SK-N-DZ (cell line): ENCODE results near the gene LSM4.
A peak's percentile ranks its signal among the peaks of the same experiment; 100 is the strongest.

ENCODE experiments used
- DNase-seq: peaks from one replicate; pipeline ENCODE4 v3.0.0-alpha.2; 2015; ENCODE audit warnings: low spot score

The LSM4 gene

DNA sequence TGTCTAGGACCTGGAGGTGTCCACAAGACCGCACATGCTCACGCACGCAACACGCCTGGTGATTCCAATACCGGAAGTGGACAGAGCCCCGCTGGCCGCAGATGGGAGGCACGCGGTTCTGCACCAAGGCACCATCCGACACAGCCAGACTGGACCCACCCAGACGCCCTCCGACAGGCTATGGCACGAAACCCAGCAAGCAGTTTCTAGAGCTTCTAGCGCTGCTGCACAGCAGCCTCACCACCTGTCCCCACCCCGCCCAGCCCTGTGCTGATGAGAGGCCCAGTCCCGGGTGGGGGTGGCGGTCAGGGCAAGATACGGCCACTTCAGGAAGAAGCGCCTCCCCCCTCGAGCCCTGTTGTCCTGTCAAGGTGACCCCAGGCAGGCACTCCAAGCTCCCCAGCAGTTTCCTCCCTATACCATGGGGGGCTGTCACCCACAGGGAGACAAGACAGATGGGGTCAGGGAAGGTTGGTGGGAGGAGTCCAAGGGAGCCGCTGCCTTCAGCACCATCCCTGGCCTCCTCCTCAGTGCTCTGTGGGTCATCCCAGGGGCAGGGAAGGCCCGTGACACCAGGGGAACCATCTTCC lies 11.3 kb downstream of the LSM4 start:
- no peak for DNase-seq

DNA sequence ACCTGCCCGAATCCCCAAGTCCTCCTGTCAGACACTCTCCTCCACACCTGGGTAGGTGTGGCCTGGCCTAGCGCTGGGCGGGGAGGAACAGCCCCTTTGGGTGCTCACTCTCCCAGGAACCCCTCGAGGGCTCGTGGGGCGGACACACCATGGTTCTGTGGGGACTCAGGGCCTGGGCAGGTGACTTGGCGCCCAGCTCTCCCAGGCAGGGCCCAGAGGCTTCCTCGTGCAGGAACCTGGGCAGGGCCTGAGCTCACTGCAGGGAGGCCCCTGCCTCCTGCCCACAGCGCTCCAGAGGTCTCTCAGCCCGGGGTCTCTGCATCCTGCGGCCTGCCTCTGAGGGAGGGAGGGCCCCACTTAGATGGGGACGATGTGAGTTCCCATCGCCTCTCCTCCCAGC lies 11.9 kb downstream of the LSM4 start:
- no peak for DNase-seq

DNA sequence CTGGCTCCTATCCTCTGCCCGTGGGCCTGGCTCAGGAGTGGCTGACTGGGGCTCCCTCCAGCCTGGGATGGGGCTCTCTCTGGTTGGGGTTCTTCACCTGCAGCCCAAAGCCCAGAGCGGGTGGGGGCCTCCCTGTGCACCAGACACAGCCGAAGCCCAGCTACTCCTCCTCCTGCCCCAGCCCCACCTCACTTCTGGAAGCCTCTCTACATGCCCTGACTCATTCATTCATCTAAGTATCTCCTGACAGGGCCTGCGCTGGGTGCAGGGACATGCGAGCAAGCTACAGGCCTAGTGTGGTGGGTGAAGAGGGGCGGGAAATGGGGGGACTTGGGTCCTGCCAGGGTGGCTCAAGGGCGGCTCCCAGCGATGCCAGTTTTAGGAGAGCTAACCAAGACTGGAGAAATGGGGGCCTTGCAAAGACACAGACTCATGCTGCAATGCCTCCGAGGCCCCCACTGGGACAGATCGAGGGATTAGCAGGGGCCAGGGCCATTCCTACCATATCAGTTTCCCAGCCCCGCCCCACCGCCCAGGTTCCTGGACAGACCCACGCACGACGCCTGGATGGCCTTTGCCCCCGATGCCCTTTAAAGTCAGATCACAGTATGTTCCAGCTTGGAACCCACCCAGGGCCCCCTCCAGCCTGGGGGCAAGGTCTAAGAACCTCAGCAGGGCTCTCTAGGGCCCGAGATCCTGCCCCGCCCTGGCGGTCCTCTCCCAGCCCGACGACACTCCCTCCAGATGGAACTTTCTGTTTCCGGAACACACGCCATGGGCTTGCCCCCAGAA lies 12.6 kb downstream of the LSM4 start:
- no peak for DNase-seq

DNA sequence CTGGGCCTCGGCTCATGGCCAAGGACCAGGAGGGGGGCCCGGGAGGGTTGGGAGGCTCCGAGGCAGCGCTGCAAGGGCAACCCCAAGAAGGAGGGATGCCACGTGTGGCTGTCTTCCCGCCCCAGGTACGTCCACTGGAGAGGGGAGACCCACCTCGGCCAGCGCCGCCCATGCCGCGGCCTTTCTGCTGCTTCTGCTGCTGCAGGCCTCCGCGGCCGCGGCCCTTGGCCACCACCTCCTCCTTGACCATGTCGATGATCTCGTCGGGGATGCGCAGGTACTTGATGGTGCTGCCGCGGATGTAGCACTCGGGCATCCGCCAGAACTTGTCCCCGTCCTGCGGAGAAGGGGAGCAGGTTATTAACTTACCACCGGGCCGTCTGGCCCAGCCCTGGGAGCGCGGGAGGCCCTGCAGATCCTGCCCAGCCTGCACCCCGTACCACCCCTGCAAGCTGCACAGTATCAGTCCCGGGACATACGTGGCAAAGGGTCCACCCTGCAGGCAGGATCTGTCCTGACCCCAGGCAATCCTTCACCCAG lies 13.3 kb downstream of the LSM4 start:
- no peak for DNase-seq

DNA sequence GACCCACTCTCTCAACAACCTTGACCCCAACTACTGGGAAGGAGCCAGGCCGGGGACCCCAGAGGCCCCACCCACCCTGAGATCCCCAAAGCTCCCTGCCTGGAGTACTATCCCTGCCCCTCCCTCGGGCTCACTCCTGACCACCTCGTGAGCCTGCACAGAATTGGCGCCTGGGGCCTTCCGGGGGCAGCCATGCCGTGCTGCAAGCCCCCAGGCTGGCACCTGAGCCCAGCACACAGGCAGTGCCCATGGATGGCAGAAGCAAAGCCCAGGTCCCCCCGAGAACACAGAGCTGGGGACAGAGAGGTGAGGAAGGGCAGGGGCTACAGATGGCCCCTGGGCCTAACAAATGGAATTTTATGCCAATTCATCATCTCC lies 13.9 kb downstream of the LSM4 start:
- no peak for DNase-seq

DNA sequence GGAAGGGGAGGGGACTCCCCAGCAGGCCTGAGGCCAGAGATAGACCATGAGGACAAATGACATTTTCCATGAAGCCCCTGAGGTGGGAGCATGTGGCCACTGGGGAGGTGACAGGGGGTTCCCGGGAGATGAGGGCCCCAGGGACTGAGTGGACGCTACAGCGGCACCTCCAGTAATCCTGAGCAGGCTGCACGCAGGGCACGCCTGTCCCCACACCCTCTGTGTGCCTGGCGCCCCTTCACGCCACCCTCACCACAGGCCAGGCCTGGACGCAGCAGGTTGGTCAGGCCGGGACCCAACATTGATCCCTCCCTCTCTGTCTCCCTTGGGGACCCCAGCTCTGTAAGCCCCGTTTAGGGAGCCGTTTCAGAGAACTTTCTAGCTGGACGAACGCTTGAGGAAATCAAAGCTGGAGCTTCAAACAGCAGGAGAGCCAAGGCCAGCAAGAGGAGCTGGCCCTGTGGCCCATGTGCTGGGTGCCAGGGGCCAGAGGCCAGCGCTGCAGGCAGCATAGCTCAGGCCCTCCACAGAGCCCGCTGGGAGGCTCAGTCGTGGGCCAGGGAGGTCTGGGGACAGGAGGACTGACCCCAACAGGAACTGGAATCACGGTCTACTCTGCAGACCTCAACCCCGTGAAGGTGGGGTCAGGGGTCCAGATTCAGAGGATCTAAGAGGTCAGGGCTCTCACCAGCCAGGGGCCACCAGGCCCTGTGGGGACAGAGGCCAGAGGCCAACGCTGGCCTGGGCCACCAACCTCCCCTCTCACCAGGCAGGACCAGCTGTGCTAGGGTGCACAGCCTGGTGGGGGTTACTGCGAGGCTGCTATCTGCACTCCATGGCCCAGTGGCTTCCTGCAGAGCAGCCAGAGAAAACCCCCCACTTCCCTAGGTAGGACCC lies 14.6 kb downstream of the LSM4 start:
- DNase-seq, result no peak

DNA sequence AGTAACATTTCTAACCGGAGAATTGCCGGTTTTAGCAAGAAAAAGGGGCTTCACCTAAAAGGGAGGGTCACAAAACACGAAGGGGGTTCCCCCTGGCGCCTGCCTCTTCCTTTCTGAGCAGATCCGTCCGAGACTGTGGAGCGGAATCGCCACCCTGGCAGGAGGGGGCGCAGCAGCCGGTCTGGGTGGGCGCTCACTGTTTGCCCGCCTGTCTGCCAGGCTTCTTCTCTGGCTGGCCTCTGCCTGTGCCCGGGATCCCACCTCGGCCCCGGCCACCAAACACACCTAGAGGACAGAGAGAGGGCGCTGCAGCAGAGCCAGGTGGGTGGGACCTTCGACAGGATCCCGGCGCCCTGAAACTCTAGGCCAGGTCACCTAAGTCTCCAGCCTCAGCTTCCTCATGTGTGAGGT lies 15.6 kb downstream of the LSM4 start:
- DNase-seq, result no peak

DNA sequence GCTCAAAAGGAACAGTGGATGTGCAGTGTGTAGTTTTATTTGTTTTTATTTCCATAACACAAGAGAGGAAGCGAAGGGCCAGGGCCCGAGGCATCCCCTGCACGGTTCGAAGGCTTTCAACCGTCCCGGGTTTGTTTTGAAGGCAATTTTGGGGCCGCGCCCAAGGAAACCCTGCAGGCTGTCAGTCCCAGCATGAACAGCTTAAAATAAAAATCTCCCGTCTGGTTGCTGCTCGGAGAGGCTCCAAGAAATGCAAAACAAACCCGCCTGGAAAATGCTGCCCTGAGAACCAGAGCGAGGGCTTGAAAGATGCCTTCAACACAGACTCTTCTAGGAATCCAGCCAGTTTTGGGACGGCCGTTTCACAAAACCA lies 16.0 kb downstream of the LSM4 start:
- DNase-seq, result no peak

DNA sequence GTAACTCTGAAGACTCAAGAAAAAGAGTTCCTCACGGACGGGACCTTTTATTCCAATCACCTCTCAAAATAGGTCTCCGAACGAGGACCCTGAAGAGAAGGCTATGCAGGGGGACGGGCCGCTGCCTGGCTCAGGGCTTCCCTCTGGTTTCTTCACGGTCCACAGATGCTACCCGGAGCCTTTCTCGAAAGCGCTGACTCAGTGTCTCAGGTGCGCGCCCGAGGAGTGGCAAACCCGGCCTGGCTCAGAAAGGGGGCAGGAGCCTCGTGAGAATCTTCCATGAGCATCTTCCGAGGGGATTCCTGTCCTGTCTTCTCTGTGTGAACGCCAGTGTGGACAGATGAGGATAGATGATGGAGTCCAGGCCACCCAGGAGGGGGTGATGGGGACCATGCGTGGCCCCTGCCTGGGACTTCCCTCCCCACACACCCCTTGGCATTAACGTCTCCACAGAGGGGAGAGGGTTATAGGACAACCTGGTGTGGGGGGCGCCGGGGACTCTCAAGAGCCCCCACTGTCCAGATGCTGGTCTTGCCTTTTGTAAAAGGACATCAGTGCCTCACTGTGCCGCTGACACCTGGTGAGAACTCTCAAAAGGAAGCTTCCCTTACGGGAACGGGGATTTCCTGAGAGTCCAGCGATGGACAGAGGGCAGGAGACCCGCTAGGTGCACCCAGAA lies 16.5 kb downstream of the LSM4 start:
- DNase-seq, result no peak

DNA sequence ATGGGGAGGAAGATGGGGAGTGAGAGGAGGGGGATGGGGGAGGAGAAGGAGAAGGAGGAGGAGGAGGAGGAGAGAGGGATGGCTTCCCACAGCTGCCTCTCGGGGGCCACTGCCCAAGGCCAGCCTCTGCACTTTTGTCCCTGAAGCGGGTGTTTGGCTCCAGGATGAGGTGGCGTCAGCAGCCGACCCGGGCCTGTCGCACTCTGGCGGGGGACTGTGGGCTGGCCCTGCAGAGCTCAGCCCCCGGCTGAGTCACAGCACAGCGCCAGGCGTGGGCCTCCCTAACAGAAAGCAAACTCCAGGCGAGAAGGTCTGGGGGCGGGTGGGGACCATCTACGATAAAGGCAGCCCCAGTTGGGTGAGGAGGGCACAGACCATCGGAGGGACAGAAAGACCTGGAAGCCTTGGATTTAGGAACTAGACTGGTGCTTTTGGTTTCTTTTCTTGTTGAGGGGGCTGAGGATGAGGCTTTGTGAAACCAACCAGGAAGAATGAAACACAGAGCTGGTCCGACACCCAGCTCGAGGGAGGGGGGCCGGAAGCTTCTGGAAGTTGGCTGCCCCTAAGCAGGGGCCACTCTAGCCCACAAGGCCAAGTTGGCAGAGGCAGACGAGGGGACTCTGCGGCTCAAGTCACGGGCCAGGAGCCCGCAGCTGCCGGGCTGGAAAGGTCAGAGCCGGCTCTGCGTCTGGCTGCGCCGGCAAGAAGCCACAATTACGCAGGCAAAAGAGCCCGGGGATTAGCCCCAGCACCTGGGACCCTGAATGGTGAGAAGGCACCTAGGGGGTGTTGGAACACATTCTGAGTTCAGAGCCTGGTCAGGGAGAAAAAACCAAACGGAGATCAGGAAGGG lies 18.2 kb downstream of the LSM4 start:
- DNase-seq, result peak; percentile 72

DNA sequence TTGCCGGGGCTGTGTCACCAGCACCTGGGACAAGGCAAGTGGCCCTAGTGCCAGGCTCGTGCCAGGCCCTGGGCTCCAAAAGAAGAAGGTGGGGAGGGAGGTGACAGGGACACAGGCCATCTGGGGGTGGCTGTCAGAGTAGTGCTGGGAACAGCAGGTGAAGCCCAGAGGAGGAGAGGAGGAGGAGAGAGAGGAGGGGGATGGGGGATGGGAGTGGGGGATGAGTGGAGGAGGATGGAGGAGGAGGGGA lies 18.7 kb downstream of the LSM4 start:
- no peak for DNase-seq

DNA sequence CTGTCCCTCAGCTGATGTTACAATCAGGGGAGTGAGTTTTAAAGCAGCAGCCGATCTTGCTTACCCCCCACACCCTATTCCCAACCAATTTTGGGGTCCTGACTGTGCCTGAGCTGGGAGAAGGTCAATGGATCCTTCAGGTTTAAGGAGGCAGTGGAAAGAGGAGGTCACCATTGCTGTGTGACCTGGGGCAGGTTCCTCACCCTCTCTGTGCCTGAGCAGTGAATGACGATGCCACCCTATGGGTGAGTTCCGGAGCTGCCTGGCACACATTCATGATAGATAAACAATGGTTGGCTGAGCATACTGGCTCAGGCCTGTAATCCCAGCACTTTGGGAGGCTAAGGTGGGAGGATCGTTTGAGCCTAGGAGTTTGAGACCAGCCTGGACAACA lies 21.2 kb downstream of the LSM4 start:
- no peak for DNase-seq

DNA sequence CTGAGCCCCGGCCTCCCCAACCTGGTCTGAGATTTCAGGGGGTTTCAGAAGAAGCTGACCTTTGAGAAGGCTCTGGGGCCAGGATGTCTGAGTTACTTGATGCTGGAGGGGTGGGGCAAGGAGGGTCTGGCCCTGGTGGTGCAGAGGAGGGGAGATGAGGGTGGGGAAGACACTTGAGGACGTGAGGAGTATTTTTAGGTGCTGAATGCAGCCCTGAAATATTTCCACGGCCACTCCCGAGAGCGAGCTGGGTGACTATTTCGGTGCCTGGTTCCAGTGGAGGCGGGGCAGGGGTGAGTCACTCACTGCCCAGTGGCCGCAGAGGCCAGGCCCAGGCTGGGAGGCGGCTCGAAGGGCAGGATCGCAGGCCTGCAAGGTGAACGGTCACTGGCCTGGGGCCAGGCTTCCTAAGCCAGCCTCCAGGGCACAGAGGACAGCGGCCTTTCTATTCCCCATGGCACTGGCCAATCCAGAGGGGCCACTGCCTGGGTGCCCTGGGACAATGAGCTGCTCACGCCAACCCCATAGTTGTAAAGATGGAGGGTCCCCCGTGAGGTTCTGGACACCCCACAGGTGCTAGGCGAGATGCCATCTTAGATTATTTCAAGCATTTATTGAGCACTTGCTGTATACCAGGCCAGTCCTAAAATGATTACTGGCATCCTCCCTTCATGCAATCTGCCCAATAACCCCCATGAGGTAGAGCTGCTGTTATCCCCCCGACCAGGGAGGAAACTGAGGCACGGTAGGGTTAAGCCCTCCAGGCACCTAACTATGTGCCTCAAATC lies 21.8 kb downstream of the LSM4 start:
- DNase-seq, result no peak

DNA sequence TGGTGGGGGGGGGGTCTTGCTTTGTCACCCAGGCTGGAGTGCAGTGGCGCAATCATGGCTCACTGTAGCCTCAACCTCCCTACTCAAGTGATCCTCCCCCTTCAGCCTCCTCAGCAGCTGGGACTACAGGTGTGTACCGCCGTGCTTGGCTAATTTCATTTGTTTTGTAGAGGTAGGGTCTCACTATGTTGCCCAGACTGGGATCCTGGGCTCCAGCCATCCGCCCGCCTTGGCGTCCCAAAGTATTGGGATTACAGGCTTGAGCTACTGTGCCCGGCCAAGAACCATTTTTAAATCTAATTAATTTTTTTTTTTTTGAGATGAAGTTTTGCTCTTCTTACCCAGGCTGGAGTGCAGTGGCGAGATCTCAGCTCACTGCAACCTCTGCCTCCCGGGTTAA lies 23.2 kb downstream of the LSM4 start:
- DNase-seq, result no peak

DNA sequence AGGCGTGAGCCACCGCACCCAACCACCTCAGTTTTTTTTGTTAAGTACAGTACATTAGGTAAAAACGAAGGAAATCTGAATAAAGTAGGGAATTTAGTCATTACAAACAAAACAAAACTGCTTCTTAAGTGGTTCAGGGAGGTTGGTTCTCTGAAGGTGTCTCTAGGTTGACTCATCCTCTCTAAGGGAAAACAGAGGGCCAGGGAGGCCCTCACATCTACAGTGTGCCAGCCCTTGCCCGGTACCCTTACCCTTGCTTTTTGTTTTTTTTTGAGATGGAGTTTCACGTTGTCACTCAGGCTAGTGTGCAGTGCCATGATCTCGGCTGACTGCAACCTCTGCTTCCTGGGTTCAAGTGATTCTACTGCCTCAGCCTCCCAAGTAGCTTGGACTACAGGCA lies 24.3 kb downstream of the LSM4 start:
- no peak for DNase-seq

DNA sequence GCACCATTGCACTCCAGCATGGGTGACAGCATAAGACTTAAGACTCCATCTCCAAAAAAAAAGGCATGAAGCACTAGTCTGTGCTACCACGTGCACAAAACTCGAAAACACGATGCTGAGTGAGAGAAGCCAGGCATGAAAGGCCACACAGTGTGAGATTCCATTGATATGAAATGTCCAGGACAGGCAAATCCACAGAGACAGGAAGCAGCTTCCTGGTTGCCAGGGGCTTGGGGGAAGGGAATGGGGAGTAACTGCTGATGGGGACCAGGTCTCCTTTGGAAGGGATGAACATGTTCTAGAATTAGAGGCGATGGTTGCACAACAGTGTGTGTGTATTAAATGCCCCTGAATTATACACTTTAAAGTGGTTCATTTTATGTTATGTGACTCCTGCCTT lies 25.6 kb downstream of the LSM4 start:
- DNase-seq, result peak; percentile 42

DNA sequence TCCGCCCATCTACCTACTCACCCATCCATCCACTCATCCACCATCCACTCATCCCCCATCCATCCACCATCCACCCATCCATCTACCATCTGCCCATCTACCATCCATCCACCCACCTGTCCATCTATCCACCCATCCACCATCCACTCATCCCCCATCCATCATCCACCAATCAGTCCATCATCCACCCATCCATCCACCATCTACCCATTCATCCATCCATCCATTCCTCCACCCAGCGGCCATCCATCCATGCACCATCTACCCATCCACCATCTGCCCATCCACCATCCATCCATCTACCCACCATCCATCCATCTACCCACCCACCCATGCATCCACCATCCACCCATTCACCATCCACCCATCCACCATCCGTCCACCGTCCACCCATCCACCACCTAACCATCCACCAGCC lies 27.8 kb downstream of the LSM4 start:
- DNase-seq, result no peak

DNA sequence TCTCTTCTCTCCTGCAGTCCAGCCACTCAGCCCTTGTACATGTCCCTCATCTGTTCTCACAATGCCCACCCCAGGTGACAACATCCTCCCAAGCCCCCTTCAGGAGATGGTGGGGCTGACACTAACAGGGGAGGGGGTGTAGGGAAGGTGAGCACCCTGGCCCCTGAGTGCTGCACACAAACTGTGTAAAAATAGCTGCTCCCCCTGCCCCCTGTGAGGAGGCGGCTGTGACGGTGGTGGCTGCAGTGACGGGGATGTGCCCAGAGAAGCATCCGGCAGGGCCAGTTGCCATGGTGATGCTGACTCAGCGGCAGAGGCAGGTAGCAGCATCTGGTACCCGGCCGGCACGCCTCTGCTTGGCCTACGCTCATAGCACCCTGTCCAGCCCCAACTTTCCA lies 28.4 kb downstream of the LSM4 start:
- DNase-seq, result peak; percentile 61

DNA sequence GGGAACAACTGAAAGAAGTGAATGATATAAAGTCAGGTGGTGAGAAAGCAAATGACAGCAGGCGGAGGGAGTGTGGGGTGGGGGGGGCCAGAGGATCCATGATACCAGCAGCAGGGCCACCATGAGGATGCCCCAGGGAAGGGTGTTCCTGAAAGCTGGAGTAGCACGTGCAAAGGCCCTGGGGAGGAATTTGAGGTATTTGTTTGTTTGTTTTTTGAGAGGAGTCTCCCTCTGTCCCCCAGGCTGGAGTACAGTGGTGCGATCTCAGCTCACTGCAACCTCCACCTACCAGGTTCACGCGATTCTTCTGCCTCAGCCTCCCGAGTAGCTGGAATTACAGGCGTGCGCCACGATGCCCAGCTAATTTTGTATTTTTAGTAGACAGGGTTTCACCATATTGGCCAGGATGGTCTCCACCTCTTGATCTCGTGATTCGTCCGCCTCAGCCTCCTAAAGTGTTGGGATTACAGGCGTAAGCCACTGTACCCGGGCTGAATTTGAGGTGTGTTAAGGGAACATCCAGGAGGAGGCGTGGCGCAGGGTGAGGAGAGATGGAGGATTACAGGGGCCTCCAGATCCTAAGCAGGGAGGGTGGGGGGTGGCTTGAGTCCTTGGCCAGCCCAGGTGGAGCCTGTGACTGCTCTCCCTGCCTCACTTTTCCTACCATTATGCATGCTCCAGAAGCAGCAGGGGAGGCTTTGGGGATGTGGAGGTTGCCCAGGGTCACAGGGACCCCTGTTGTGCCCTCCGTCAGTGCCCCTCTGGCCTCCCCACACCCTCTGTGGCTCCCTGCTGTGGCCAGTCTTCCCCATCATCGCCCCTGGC lies 29.0 kb downstream of the LSM4 start:
- DNase-seq, result peak; percentile 37
